ELF-1 (cell line): Measurements from ENCODE around the gene MBL2.

Experiments
- DNase-seq: peaks from one replicate; pipeline ENCODE4 v3.0.0-alpha.2; 2016; ENCODE audit warnings: low read depth, low spot score

Gene MBL2

GRCh38 chr10:52740913-52741675, 31.5 kb downstream of the MBL2 start:
- DNase-seq = peak; percentile 88

- DNase-seq = no peak
Observed at GRCh38 chr10:52740155-52740549, 32.4 kb downstream of the MBL2 start.

- no peak for DNase-seq
Observed at GRCh38 chr10:52739380-52740154, 33.0 kb downstream of the MBL2 start.

GRCh38 chr10:52738951-52739350, 33.6 kb downstream of the MBL2 start:
- no peak for DNase-seq

- DNase-seq = no peak
Observed at GRCh38 chr10:52729271-52730104, 43.1 kb downstream of the MBL2 start.

- no peak for DNase-seq
Observed at GRCh38 chr10:52720018-52720417, 52.6 kb downstream of the MBL2 start.
